ENCODE measurements around the gene WBP4.
A peak's percentile ranks its signal among the peaks of the same experiment; 100 is the strongest.
"Not testable (repeated sequence)": the region's sequence is repeated elsewhere in the genome, so short reads cannot be mapped to it uniquely, and the experiment has no call there.

WBP4 gene

DNA sequence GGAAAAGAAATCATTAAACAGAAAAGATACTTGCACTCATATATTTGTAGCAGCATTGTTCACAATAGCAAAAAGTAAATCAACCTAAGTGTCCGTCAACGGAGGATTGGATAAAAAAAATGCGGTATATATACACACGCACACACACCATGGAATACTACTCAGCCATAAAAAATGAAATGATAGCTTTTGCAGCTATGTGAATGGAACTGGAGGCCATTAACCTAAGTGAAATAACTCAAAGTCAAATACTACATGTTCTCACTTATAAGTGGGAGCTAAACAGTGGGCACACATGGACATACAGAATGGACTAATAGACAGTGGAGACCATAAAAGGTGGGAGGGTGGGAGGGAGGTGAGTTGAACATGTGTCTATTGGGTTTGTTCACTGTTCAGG lies 18.4 kb downstream of the WBP4 start:
- no peaks in the 10 kb centered on the region for H3K4me1 Mint-ChIP-seq
- no peaks in the 10 kb centered on the region for H3K9me3 Mint-ChIP-seq
- no peak for ATAC-seq (ENCODE audit: low read depth)
- H3K4me3 Mint-ChIP-seq, result no peak overlapping the region
- H3K27ac Mint-ChIP-seq, result no peak overlapping the region
- no peaks in the 10 kb centered on the region for H3K27me3 Mint-ChIP-seq
- no peak for DNase-seq (ENCODE audit: low spot score in 2 of 2)
- peaks cover 32% of the 10 kb centered on the region for H3K36me3 Mint-ChIP-seq

DNA sequence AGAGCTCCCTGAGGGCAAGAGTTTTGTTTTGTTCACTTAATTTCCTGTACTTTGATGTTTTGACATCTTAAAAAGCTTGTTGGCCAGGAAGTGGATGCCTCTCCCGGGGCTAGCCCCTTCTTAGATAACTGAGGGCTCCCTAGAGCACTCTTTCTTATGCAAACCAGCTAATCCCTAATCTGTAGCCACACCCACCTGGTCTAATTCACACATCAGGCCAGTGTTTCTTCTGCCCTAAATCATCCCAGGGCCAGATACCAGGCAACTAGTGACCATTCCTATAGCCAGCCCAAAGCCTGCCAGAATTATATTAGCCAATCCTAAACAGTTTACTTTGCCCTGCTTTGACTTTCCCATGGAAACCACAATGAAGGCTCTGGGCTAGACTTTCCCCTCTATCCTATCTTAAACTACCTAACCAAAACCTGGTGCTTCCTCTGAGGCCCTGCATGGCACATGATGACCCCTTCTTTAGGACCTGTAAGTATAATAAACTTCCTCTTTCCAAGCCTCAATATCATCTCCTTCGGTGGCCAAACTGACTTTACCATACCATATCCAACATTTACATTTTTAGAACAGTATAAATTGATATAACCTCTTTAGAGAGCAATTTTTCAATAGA lies 24.8 kb downstream of the WBP4 start:
- H3K27ac Mint-ChIP-seq, result no peak overlapping the region
- ATAC-seq (ENCODE audit: low read depth), result no peak
- no peak overlapping the region for H3K4me3 Mint-ChIP-seq
- H3K27me3 Mint-ChIP-seq, result no peaks in the 10 kb centered on the region
- H3K4me1 Mint-ChIP-seq, result peaks cover 3% of the 10 kb centered on the region
- H3K9me3 Mint-ChIP-seq, result no peaks in the 10 kb centered on the region
- peaks cover 11% of the 10 kb centered on the region for H3K36me3 Mint-ChIP-seq
- DNase-seq (ENCODE audit: low spot score in 2 of 2), result no peak

DNA sequence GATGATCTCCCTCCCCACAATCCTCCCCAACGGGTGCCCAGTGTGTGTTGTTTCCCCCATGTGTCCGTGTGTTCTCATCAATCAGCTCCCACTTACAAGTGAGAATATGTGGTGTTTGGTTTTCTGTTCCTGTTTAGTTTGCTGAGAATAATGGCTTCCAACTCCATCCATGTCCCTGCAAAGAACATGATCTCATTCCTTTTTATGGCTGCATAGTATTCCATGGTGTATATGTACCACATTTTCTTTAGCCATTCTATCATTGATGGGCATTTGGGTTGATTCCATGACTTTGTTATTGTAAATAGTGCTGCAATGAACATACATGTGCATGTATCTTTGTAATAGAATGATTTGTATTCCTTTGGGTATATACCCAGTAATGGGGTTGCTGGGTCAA lies 34.4 kb downstream of the WBP4 start:
- H3K9me3 Mint-ChIP-seq; H3K4me1 Mint-ChIP-seq; H3K27ac Mint-ChIP-seq; H3K27me3 Mint-ChIP-seq; H3K4me3 Mint-ChIP-seq; DNase-seq (ENCODE audit: low spot score in 2 of 2); H3K36me3 Mint-ChIP-seq; ATAC-seq (ENCODE audit: low read depth): not testable (repeated sequence)

DNA sequence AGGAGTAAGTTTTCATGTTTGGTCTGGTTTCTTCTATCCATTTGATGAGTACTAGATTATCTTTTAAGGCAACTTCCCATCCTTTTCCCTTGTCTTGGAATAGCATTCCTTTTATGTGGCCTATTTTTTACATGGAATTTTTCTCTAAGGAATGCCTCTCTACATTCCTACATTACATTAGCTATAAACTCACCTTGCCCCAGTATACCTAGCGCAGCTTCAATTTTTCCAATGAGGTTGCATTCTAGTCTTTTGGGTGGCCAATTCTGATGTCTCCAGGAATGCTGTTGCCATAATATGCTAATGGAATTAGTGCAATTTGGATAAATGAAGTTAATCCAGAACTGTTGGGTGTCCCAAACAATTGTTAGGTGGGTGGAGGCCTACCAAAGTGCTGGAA lies 37.5 kb downstream of the WBP4 start:
- Mint-ChIP-seq H3K4me3 (no peak overlapping the region), H3K27ac (no peak overlapping the region), H3K36me3 (no peaks in the 10 kb centered on the region), H3K27me3 (peaks cover 1% of the 10 kb centered on the region), H3K9me3 (peaks cover 1% of the 10 kb centered on the region), H3K4me1 (no peaks in the 10 kb centered on the region)
- ATAC-seq (ENCODE audit: low read depth) (no peak), DNase-seq (ENCODE audit: low spot score in 2 of 2) (no peak)

DNA sequence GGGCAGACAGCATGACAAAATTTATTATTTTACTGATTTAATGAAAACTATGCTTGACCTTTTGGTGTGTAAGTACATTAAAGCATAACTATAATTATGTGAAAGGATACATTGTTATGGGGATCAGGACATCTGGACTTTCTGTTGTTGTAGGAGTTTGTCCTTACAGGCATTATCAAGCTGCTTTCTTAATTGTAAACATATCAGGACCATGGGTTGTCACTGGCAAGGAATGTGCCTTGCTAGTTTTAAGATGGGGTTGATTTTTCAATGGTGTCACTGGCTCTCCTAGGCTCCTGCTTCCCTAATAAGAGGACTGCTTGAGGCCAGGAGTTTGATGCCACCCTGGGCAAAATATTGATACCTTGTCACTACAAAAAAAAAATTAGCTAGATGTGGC lies 38.7 kb downstream of the WBP4 start:
- peaks cover 1% of the 10 kb centered on the region for H3K27me3 Mint-ChIP-seq
- ATAC-seq (ENCODE audit: low read depth), result no peak
- no peak overlapping the region for H3K27ac Mint-ChIP-seq

DNA sequence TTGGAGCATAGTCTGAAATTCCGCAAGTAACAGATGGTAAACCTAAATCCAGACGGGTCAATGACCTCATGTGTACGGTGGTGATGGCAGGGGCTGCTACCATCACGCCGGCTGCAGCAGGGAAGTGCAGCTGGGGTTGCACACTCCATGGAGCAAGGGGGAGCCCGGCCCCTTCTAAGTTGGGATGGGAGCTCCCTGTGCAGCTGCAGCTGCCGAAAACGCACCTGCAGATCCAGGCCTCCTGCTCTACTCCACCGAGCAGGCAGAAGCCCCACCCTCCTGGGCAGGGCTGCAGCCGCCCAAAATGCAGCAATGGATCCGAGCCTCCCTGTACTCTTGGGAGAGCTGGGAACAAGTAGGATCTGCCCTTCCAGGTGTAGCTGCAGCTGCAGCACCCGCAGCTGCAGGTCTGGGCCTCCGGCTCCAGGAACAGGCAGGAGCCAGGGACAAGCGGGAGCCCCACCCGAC lies 45.8 kb downstream of the WBP4 start:
- Mint-ChIP-seq H3K27ac (no peak overlapping the region), H3K9me3 (peaks cover 1% of the 10 kb centered on the region), H3K36me3 (no peaks in the 10 kb centered on the region), H3K27me3 (peaks cover 1% of the 10 kb centered on the region), H3K4me1 (no peaks in the 10 kb centered on the region), H3K4me3 (no peak overlapping the region)
- DNase-seq (ENCODE audit: low spot score in 2 of 2), result no peak
- no peak for ATAC-seq (ENCODE audit: low read depth)

More for the DNA sequence above, 38.7 kb downstream of the WBP4 start:
- Mint-ChIP-seq H3K4me3 (no peak overlapping the region), H3K4me1 (no peaks in the 10 kb centered on the region), H3K36me3 (no peaks in the 10 kb centered on the region), H3K9me3 (peaks cover 1% of the 10 kb centered on the region)
- DNase-seq (ENCODE audit: low spot score in 2 of 2), result no peak

DNA sequence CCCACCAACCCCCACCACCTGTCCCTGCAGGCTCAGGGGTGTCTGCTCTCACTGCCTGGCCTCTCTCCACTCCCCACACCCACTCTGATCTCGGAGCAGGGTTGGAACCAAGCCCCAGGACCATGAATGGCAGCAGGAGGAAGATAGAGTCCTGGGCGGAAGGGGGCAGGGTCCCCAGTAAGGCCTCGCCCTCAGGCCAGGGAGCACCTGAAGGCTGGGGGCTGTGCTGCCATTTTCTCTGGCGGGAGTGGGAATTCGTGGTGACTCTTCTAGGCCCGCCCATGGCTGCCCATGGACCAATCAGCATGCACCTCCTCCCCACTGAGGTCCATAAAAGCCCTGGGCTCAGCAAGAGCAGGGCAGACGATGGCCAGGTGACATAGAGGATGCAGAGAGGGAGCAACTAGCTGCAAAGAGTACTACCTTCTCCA lies 46.3 kb downstream of the WBP4 start:
- no peaks in the 10 kb centered on the region for H3K36me3 Mint-ChIP-seq
- no peak for ATAC-seq (ENCODE audit: low read depth)
- peaks cover 1% of the 10 kb centered on the region for H3K9me3 Mint-ChIP-seq
- no peak overlapping the region for H3K4me3 Mint-ChIP-seq
- H3K4me1 Mint-ChIP-seq, result no peaks in the 10 kb centered on the region
- no peak for DNase-seq (ENCODE audit: low spot score in 2 of 2)
- H3K27me3 Mint-ChIP-seq, result peaks cover 1% of the 10 kb centered on the region
- no peak overlapping the region for H3K27ac Mint-ChIP-seq

DNA sequence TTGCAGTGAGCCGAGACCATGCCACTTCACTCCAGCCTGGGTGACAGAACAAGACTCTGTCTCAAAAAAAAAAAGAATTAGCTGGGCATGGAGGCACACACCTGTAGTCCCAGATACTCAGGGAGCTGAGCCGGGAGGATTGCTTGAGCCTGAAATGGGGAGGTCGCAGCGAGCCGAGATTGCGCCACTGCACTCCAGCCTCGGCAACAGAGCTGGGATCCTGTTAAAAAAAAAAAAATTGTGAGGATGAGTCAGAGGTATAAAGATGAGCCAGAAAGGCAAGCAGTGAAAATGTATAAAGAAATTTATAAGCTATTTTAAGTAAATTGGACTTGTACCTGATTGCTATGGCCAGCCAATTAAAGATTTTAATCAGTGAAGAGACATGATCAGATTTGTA lies 50.1 kb downstream of the WBP4 start:
- Mint-ChIP-seq H3K4me1 (no peaks in the 10 kb centered on the region), H3K36me3 (no peaks in the 10 kb centered on the region), H3K27ac (no peak overlapping the region), H3K4me3 (no peak overlapping the region), H3K27me3 (no peaks in the 10 kb centered on the region), H3K9me3 (no peaks in the 10 kb centered on the region)
- no peak for ATAC-seq (ENCODE audit: low read depth)
- DNase-seq (ENCODE audit: low spot score in 2 of 2), result no peak

DNA sequence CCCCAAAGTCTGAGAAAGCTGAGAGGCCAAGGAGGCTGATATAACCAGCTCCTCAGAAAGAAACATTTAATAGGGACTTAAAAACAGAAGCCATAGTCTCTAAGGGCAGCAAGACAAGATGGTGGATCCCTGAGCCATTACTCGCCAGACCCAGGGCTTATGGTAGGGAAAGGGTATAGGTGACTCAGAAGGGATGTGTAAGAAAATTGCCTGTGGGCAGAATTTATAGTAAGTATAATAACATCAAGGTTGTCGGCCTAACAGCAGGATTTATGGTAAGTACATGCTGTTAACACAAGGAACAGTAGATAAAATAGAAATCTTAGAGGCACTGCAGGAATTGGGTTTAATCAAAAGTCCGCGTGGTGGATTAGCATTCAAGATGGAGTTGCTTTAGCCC lies 56.6 kb downstream of the WBP4 start:
- Mint-ChIP-seq H3K4me3 (no peak overlapping the region), H3K27ac (no peak overlapping the region), H3K9me3 (no peaks in the 10 kb centered on the region), H3K4me1 (no peaks in the 10 kb centered on the region), H3K27me3 (no peaks in the 10 kb centered on the region), H3K36me3 (no peaks in the 10 kb centered on the region)
- no peak for DNase-seq (ENCODE audit: low spot score in 2 of 2)
- no peak for ATAC-seq (ENCODE audit: low read depth)

DNA sequence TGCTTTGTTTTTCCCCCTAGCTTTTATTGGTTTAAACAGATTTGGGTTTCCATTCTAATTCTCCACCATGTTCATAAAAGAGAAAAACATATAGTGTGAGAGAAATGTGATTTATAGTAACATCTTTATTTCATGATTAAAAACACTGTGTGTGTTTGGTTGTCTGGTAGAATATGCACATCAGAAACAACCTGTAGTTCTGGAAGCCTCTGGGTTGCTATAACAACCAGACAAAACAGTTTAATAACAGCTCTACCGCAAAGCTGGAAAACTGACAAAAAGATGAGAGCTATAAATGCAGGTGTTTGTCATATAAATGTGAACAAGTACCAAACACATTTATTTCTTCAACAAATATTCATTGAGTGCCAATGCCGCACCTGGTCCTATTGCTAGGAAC lies 61.5 kb downstream of the WBP4 start:
- H3K27me3 Mint-ChIP-seq, result no peaks in the 10 kb centered on the region
- H3K4me3 Mint-ChIP-seq, result no peak overlapping the region
- no peaks in the 10 kb centered on the region for H3K4me1 Mint-ChIP-seq
- H3K9me3 Mint-ChIP-seq, result peaks cover 2% of the 10 kb centered on the region
- DNase-seq (ENCODE audit: low spot score in 2 of 2) (no peak), ATAC-seq (ENCODE audit: low read depth) (no peak)
- H3K36me3 Mint-ChIP-seq, result peaks cover 4% of the 10 kb centered on the region
- no peak overlapping the region for H3K27ac Mint-ChIP-seq

DNA sequence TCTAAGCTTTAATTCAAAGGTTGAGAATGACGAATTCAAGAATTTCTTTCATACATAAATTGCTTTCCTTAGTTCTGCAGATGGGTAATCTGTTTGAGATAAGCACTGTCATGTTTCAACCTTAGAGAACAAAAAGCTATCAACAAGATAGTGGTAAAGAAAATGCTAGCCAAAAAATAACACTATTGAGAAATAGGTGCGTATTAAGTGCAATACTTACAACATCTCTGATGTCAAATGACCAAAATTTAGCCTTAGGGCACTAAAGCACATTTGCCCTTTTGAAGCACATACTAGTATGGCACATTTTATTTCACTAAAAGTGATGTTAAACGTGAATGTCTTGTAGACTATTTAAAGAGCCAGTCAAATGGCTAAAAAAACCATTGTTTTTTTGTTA lies 66.4 kb downstream of the WBP4 start:
- Mint-ChIP-seq H3K36me3 (peaks cover 6% of the 10 kb centered on the region), H3K4me3 (no peak overlapping the region), H3K27ac (no peak overlapping the region), H3K4me1 (peaks cover 17% of the 10 kb centered on the region), H3K9me3 (peaks cover 2% of the 10 kb centered on the region), H3K27me3 (no peaks in the 10 kb centered on the region)
- no peak for ATAC-seq (ENCODE audit: low read depth)
- no peak for DNase-seq (ENCODE audit: low spot score in 2 of 2)

DNA sequence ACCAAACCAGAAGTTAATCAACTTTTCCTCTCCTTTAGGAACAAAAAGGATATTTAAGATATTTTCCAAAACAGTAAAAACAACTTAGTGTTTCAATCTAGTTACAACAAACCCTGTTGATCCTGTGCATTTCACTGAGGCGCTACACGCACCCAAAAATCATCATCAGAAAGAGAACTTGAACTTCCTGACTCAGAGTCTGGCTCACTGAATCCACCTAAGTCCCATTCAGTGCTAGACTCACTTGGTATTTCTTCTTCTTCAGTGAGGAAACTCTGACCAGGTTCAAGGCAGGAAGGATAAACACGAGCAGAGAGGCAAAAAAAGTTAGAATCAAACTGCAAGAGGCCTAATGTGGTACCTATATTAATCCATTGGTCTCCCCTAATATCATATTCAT lies 69.0 kb downstream of the WBP4 start:
- Mint-ChIP-seq H3K4me1 (peaks cover 23% of the 10 kb centered on the region), H3K36me3 (peaks cover 6% of the 10 kb centered on the region), H3K27ac (no peak overlapping the region), H3K27me3 (no peaks in the 10 kb centered on the region), H3K4me3 (peak overlapping the region; percentile 99), H3K9me3 (peaks cover 2% of the 10 kb centered on the region)
- DNase-seq (ENCODE audit: low spot score in 2 of 2) (no peak), ATAC-seq (ENCODE audit: low read depth) (no peak)

DNA sequence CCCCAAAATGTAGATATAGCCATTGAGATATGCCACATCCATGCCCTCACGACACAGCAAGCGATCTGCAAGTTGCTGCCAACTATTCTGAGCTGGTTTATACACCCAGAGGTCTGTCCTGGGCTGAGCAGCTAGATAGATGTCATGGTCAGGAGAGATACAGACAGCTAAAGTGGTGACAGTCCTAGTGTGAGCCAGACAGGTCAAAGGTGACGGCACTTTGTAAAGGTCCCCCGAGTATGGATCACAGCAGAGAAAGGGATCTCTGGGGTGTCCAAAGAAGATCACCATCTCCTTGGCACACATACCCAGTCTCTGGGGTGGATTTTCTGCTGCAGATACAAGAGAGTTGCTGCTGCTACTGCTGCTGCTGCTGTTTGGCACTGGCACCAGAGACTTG lies 69.9 kb downstream of the WBP4 start:
- not testable (repeated sequence) for ATAC-seq (ENCODE audit: low read depth); H3K36me3 Mint-ChIP-seq; H3K9me3 Mint-ChIP-seq; H3K27ac Mint-ChIP-seq; DNase-seq (ENCODE audit: low spot score in 2 of 2); H3K27me3 Mint-ChIP-seq
- H3K4me3 Mint-ChIP-seq, result peak overlapping the region; percentile 99
- peaks cover 23% of the 10 kb centered on the region for H3K4me1 Mint-ChIP-seq

DNA sequence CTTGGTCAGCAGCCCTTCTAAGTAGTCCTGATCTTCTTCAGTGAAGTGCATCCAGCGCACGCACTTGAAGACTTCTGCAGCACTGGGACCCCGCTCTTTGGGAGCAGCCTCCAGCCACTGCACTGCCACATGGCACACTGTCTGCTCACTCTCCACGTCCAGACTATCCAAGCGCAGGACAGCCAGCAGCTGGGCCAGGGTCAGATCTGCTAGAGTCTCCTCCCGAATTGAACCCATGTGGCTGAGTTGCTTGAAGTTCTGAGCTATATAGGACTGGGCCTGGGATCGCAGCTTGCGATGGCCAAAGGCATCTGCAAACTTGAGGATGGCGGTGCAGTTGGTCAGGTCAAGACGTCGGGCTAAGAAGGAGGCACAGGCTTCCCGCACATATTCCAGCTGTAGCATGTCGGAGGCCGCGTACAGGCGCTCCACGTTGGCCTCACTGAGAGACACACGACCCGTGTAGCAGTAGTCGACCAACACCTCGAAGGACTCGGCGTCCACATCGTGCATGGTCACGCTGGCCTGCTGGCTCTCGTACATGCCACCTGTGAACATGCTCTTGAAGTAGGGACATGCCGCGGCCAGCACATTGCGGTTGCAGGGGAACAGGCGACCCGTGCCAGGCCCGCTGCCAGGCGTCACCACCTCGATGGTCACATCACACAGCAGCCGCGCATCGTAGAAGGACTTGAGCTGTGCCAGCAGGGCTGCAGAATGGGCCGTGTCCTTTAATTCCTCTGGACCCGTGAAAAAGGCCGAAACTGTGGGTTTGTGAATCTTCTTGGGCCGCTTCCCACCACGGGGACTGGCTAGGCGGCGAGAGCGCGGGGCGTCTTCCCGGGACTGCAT lies 70.6 kb downstream of the WBP4 start:
- peak overlapping the region; percentile 99 for H3K4me3 Mint-ChIP-seq
- peak overlapping the region; percentile 87 for H3K27ac Mint-ChIP-seq
- peaks cover 25% of the 10 kb centered on the region for H3K4me1 Mint-ChIP-seq
- ATAC-seq (ENCODE audit: low read depth) (peak; percentile 4), DNase-seq (ENCODE audit: low spot score in 2 of 2) (peak in 1 of 2 donors; percentile 9)
- not testable (repeated sequence) for H3K27me3 Mint-ChIP-seq, H3K36me3 Mint-ChIP-seq, H3K9me3 Mint-ChIP-seq
